Karpas-422 (cell line): ENCODE measurements around the gene PRMT1. TPM values are rescaled to one million over a fixed set of nuclear protein-coding genes. Genes with fewer than 3 reads are reported as not detected.
"Not testable (repeated sequence)": the region's sequence is repeated elsewhere in the genome, so short reads cannot be mapped to it uniquely, and the experiment has no call there.

Experiments used
- DNase-seq: peaks from one replicate; pipeline ENCODE4 v3.0.0-alpha.2; 2015
- H2AFZ ChIP-seq: fragments of 200-600 bp; sonication (generic); 2 replicates; pipeline ENCODE4 v1.6.1; 2014; ENCODE audit warnings: antibody characterized with exemption, low read length, mixed read lengths
- H3K27ac ChIP-seq: fragments of 200-600 bp; sonication (generic); 2 replicates; pipeline ENCODE4 v1.5.1; 2014; ENCODE audit warnings: mild to moderate bottlenecking, low read length, moderate library complexity
- H3K27me3 ChIP-seq: fragments of 200-600 bp; sonication (generic); 2 replicates; pipeline ENCODE4 v1.6.1; 2014; ENCODE audit warnings: low read length, mixed read lengths
- H3K36me3 ChIP-seq: fragments of 200-600 bp; sonication (generic); 2 replicates; pipeline ENCODE4 v1.6.1; 2014; ENCODE audit warnings: low read length, mixed read lengths; ENCODE audit not compliant: insufficient read depth
- H3K4me1 ChIP-seq: fragments of 200-600 bp; sonication (generic); 2 replicates; pipeline ENCODE4 v1.6.1; 2014; ENCODE audit warnings: mild to moderate bottlenecking, low read length, mixed read lengths
- H3K4me2 ChIP-seq: fragments of 200-600 bp; sonication (generic); 2 replicates; pipeline ENCODE4 v1.6.1; 2014; ENCODE audit warnings: low read length, low read depth, mild to moderate bottlenecking; ENCODE audit not compliant: poor library complexity, severe bottlenecking
- H3K4me3 ChIP-seq: fragments of 200-600 bp; sonication (generic); 2 replicates; pipeline ENCODE4 v1.5.1; 2014; ENCODE audit warnings: mild to moderate bottlenecking, antibody characterized with exemption, low read length, mixed read lengths
- H3K79me2 ChIP-seq: fragments of 200-600 bp; sonication (generic); 2 replicates; pipeline ENCODE4 v1.6.1; 2014; ENCODE audit warnings: mild to moderate bottlenecking, low read length, mixed read lengths
- H3K9ac ChIP-seq: fragments of 200-600 bp; sonication (generic); 2 replicates; pipeline ENCODE4 v1.6.0; 2014; ENCODE audit warnings: low read length
- H3K9me2 ChIP-seq: fragments of 200-600 bp; sonication (generic), shearing (Covaris generic); replicated peaks from 2 replicates; pipeline ENCODE4 v1.6.0; 2014; ENCODE audit warnings: mild to moderate bottlenecking, low read length, moderate library complexity; ENCODE audit not compliant: insufficient read depth
- H3K9me3 ChIP-seq: fragments of 300-700, 200-600 bp; sonication (generic); 2 replicates; pipeline ENCODE4 v1.6.1; 2014; ENCODE audit warnings: low read length, mixed read lengths
- H4K20me1 ChIP-seq: fragments of 200-600 bp; sonication (generic); 2 replicates; pipeline ENCODE4 v1.6.1; 2014; ENCODE audit warnings: mild to moderate bottlenecking, antibody characterized with exemption, low read length, low read depth; ENCODE audit not compliant: insufficient read depth
- total RNA-seq: library from RNA; depleted of rRNA; stranded (reverse); fragments of >200 nt; shearing (Covaris generic); gene quantifications from 2 replicates; pipeline ENCODE4 v1.2.3, GENCODE V29; 2014; ENCODE audit warnings: low replicate concordance; rRNA removed

Gene PRMT1
- total RNA-seq, result 293 and 522 TPM in 2 replicates

DNA sequence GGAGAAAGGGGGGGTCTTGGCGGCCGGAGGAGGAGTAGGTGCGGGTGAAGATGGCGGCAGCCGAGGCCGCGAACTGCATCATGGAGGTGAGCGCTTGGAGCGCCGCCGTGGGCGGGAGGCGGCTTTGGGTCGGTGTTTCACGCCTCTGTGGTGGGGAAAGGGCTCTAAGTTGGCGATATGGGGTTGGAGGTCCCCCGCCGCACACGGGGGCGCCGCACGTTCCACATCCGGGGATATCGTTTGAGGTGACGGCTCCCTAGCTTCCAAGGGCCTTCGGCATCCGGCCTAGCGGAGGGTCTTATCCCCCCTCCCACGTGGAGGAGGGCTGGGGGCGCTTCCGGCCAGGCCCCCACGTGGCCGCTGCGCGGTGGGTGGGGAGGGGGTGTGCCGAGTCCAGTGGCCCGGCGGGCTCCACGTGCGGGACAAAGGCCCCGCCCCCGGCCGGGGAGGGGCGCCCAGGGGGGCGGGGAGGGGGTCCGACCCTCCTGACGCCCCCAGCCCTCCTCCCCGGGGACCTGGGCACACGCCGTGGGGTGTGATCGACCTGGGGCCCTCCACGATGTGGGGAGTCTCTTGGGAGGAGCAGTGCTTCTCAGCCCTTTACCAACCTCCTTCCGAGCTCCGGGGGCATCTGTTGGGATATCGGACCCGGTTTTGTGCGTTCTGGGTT is at the start of gene PRMT1:
Gene PRMT1, plus strand, starts transcription at position 41 of the 670 bp plus-strand sequence. Its CDS starts 10 bp downstream, at position 51.
- peaks cover 36% of the 10 kb centered on the region for H4K20me1 ChIP-seq
- peaks cover 13% of the 10 kb centered on the region for H3K36me3 ChIP-seq
- peak within 1 kb of the TSS; percentile 92 for H3K4me3 ChIP-seq
- H3K4me1 ChIP-seq, result peaks cover 60% of the 10 kb centered on the region
- H3K27ac ChIP-seq, result peak within 1 kb of the TSS; percentile 91
- H3K9me3 ChIP-seq, result no peaks in the 10 kb centered on the region
- H3K9me2 ChIP-seq, result no peaks in the 10 kb centered on the region
- no peak within 1 kb of the TSS for H2AFZ ChIP-seq
- no peaks in the 10 kb centered on the region for H3K27me3 ChIP-seq
- peak within 1 kb of the TSS; percentile 79 for H3K4me2 ChIP-seq
- peaks cover 50% of the 10 kb centered on the region for H3K79me2 ChIP-seq
- DNase-seq, result peak; percentile 92
- H3K9ac ChIP-seq, result peak within 1 kb of the TSS; percentile 98

GRCh38 chr19:49629659-49630058 is 47.4 kb upstream of the PRMT1 start:
- Histone ChIP-seq H3K27ac (no peak overlapping the region), H3K9ac (no peak overlapping the region), H2AFZ (no peak overlapping the region), H3K27me3 (no peaks in the 10 kb centered on the region), H4K20me1 (peaks cover 11% of the 10 kb centered on the region; the same call in 1 of the 2 replicates), H3K9me3 (no peaks in the 10 kb centered on the region), H3K4me2 (no peak overlapping the region), H3K79me2 (no peaks in the 10 kb centered on the region), H3K9me2 (no peaks in the 10 kb centered on the region), H3K36me3 (peaks cover 22% of the 10 kb centered on the region), H3K4me3 (no peak overlapping the region), H3K4me1 (no peaks in the 10 kb centered on the region)
- no peak for DNase-seq

DNA sequence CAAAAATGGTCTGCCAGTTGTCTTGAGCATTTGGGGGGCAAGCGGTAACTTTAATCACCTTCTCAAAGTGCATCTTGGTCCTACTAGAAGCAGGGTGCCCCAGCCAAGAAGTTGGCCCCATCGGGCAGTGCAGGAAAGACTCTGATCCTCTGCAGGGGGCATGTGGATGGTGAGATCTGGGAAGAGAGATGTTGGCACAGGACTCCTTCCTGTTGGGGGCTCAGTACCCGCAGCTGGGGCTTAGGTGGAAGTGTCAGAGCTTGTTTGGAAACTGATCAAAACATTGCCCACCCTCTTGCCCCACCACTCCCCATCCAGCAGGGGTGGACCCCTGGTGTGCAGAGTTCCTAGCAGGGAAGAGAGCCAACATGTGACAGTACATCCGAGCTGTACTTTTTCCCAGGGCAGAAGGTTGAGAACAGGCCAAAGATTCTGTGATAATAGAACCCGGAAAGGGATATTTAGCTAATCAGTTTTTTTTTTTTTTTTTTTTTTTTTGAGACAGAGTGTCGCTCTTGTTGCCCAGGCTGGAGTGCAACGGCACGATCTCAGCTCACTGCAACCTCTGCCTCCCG is 46.0 kb upstream of the PRMT1 start:
- no peaks in the 10 kb centered on the region for H3K27me3 ChIP-seq
- H3K9me2 ChIP-seq, result no peaks in the 10 kb centered on the region
- no peak overlapping the region for H3K27ac ChIP-seq
- no peak overlapping the region for H2AFZ ChIP-seq
- H4K20me1 ChIP-seq, result 0 out of 2 replicates have a peak, but pooled peaks cover 6% of the 10 kb centered on the region
- no peaks in the 10 kb centered on the region for H3K4me1 ChIP-seq
- no peak for DNase-seq
- no peaks in the 10 kb centered on the region for H3K79me2 ChIP-seq
- peaks cover 20% of the 10 kb centered on the region for H3K36me3 ChIP-seq
- no peak overlapping the region for H3K4me2 ChIP-seq
- H3K9me3 ChIP-seq, result no peaks in the 10 kb centered on the region
- no peak overlapping the region for H3K9ac ChIP-seq
- H3K4me3 ChIP-seq, result no peak overlapping the region

GRCh38 chr19:49631610-49632192 is 45.4 kb upstream of the PRMT1 start:
- Histone ChIP-seq H3K9ac (no peak overlapping the region), H2AFZ (no peak overlapping the region), H3K4me3 (no peak overlapping the region), H3K9me2 (no peaks in the 10 kb centered on the region), H3K9me3 (no peaks in the 10 kb centered on the region), H3K79me2 (no peaks in the 10 kb centered on the region), H3K27me3 (no peaks in the 10 kb centered on the region), H3K4me2 (no peak overlapping the region), H4K20me1 (0 out of 2 replicates have a peak, but pooled peaks cover 6% of the 10 kb centered on the region), H3K36me3 (peaks cover 15% of the 10 kb centered on the region), H3K4me1 (no peaks in the 10 kb centered on the region), H3K27ac (no peak overlapping the region)
- DNase-seq, result no peak

- peaks cover 9% of the 10 kb centered on the region for H3K36me3 ChIP-seq
- H2AFZ ChIP-seq, result no peak overlapping the region
- DNase-seq, result no peak
- no peaks in the 10 kb centered on the region for H3K27me3 ChIP-seq
- no peaks in the 10 kb centered on the region for H3K79me2 ChIP-seq
- no peak overlapping the region for H3K4me3 ChIP-seq
- no peak overlapping the region for H3K9ac ChIP-seq
- no peaks in the 10 kb centered on the region for H3K9me3 ChIP-seq
- H3K27ac ChIP-seq, result no peak overlapping the region
- no peak overlapping the region for H3K4me2 ChIP-seq
- 0 out of 2 replicates have a peak, but pooled peaks cover 6% of the 10 kb centered on the region for H4K20me1 ChIP-seq
- no peaks in the 10 kb centered on the region for H3K4me1 ChIP-seq
- H3K9me2 ChIP-seq, result no peaks in the 10 kb centered on the region
Measured at GRCh38 chr19:49632576-49632975, 44.5 kb upstream of the PRMT1 start.

DNA sequence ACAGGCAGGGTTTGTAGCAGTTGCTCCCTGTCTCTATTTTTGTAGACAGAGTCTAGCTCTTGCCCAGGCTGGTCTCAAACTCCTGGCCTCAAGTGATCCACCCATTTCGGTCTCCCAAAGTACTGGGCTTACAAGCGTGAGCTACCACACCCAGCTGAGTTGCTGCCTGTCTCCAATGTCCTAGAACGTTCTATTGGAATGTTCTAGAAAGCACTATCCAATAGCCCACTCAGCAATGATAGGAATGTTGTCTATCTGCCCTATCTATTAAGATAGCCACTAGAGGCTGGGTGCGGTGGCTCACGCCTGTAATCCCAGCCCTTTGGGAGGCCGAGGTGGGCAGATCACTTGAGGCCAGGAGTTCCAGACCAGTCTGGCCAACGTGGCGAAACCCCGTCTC is 43.8 kb upstream of the PRMT1 start:
- H3K9ac ChIP-seq, H3K4me1 ChIP-seq, H4K20me1 ChIP-seq, H3K27me3 ChIP-seq, H3K4me3 ChIP-seq, H3K4me2 ChIP-seq, H3K9me3 ChIP-seq, H3K36me3 ChIP-seq, H2AFZ ChIP-seq, DNase-seq, H3K27ac ChIP-seq, H3K9me2 ChIP-seq, H3K79me2 ChIP-seq: not testable (repeated sequence)

DNA sequence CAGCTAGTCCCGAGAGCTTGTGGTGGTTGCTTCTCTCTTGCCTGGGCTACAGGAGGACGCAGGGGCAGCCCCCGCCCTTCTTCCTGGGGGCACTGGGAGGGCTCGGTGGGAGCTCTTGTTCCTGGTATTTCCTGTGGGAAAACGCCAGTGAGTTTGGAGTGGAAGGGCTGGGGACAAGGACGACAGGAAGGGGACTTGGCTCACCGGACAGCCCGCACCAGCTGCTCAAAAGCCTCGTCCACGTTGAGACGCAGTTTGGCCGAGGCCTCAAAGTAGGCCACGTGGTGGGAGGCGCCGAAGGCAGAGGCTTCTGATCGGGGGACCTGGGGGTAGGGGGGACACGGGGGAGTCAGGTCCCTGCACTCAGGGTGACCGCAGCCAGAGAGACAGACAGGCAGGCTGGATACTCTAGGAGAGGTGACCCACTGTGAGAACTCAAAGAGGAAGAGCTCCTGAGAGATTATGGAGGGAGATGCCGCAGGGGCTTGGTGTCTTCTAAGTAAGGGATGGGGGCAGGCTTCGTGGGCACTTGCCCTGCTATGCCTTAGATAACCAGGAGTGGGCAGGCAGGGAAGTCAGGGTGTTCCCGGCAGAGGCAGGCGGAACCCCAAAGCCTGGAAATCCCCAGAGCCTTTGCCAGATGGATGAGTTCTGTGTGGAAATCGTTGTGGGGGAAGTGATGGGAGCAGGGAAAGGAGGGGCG is 41.4 kb upstream of the PRMT1 start:
- Histone ChIP-seq H3K27me3 (no peaks in the 10 kb centered on the region), H3K79me2 (no peaks in the 10 kb centered on the region), H3K27ac (no peak overlapping the region), H3K4me1 (peaks cover 8% of the 10 kb centered on the region), H2AFZ (no peak overlapping the region), H3K4me2 (no peak overlapping the region), H3K9me2 (no peaks in the 10 kb centered on the region), H3K36me3 (no peaks in the 10 kb centered on the region), H4K20me1 (peaks cover 14% of the 10 kb centered on the region; the same call in 1 of the 2 replicates), H3K9me3 (no peaks in the 10 kb centered on the region), H3K4me3 (no peak overlapping the region), H3K9ac (no peak overlapping the region)
- DNase-seq, result no peak
